ENCODE measurements around the gene HSF5. TPM values are rescaled to one million over a fixed set of nuclear protein-coding genes. Genes with fewer than 3 reads are reported as not detected.

Gene HSF5
- total RNA-seq, 4 donors from 2014 or later: not detected

DNA sequence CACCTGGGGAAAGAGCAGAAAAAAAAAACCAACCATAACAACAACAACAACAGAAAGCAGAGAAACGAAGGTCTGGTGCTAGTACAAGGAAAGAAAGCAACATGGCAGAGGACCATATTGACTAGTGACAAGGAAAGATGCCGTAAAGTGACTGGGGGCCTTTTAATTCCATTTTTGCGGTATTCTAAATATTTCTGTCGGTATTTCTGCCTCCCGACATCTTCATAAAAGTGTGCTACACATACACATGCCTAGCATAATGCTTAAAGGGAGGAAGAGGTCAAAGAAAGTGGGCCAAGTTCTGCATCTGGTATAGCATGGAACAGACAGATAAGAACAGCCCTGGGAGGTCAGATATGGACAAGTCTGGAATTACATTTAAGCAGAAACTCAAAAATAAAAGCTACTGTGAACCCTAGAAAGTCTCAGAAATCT lies 51.4 kb downstream of the HSF5 start:
- TF ChIP-seq POLR2AphosphoS5 (IDR thresholded peaks at IDR 0.05): no peak
- TF ChIP-seq, protein P1, sequence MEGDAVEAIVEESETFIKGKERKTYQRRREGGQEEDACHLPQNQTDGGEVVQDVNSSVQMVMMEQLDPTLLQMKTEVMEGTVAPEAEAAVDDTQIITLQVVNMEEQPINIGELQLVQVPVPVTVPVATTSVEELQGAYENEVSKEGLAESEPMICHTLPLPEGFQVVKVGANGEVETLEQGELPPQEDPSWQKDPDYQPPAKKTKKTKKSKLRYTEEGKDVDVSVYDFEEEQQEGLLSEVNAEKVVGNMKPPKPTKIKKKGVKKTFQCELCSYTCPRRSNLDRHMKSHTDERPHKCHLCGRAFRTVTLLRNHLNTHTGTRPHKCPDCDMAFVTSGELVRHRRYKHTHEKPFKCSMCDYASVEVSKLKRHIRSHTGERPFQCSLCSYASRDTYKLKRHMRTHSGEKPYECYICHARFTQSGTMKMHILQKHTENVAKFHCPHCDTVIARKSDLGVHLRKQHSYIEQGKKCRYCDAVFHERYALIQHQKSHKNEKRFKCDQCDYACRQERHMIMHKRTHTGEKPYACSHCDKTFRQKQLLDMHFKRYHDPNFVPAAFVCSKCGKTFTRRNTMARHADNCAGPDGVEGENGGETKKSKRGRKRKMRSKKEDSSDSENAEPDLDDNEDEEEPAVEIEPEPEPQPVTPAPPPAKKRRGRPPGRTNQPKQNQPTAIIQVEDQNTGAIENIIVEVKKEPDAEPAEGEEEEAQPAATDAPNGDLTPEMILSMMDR (IDR thresholded peaks at IDR 0.05): no peak
- Histone ChIP-seq H3K27me3 (no peaks in the 10 kb centered on the region), H3K27ac (no peak overlapping the region), H3K36me3 (no peaks in the 10 kb centered on the region), H3K9me3 (no peaks in the 10 kb centered on the region), H3K4me3 (no peak overlapping the region), H3K4me1 (no peaks in the 10 kb centered on the region)
- 72% methylated on average over 5 of the region's 5 CpGs for WGBS
- DNase-seq (ENCODE audit: low spot score in 2 of 2): no peak

DNA sequence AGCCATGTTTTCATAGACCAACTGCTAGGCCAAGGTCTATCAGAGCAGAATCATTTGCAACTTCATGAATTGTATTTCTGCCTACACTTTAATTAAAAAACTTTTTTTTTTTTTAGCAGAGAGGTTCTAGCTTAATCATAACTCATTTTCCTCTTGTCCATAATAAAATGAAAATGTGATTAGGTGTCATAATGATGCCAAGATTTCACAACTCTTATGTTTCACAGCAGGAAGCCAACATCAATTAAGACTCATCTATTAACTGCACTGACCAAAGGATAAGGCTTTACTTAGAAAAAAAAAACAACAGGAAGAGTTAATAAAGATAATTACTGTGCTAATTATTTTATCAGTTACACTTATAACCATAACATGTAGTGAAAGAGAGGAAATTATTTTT lies 52.0 kb downstream of the HSF5 start:
- Histone ChIP-seq H3K36me3 (no peaks in the 10 kb centered on the region), H3K4me1 (no peaks in the 10 kb centered on the region), H3K27me3 (no peaks in the 10 kb centered on the region), H3K9me3 (no peaks in the 10 kb centered on the region), H3K4me3 (no peak overlapping the region), H3K27ac (no peak overlapping the region)
- TF ChIP-seq POLR2A (IDR thresholded peaks at IDR 0.05) (no peak), EP300 (IDR thresholded peaks at IDR 0.05) (no peak)
- TF ChIP-seq, protein P1 (IDR thresholded peaks at IDR 0.05): no peak
- no peak for DNase-seq (ENCODE audit: low spot score in 2 of 2)

DNA sequence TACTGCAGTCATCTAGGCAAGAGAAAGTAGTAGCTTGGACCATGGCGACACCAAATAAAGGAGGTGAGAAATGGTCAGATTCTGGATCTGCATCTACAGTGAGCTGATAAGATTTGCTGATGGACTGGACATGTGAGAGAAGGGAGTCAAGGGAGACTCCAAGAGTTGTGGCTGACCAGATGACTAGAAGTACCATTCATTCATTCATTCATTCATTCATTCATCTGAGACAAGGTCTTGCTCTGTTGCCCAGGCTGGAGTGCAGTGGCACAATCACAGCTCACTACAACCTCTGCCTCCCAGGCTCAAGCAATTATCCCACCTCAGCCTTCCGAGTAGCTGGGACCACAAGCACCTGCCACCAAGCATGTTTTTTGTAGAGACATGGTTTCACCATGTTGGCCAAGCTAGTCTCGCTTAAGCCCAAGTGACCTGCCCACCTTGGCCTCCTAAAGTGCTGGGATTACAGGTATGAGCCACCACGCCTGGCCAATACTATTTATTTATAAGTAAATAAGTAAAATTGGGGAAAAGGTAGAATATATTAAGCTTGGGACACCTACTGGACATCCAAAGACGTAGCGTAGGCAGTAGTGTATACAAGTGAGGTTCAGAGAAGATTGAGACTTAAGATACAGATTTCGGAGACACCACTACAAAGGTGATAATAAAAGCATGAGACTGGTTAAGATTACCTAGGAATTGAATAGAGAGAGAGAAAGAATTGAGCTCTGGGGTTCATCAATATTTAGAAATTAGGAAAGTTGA lies 55.2 kb downstream of the HSF5 start:
- 84% methylated on average over 7 of the region's 7 CpGs for WGBS

DNA sequence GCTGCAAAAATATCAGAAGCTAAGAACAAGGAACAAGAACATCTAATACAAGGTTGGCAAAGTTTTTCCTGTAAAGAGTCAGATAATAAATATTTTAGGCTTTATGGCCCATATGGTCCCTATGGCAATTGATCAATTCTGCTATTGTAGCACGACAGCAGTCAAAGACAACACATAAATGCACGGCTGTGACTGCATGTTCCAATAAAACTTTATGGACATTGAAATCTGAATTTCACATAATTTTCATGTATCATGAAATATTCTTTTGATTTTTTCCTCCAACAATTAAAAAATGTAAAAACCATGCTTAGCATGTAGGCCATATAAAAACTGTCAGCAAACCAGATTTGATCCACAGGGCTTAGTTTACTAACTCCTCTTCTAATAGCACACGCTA lies 60.4 kb downstream of the HSF5 start:
- 88% methylated on average over 3 of the region's 3 CpGs for WGBS
- no peaks in the 10 kb centered on the region for H3K27me3 ChIP-seq
- no peak overlapping the region for H3K27ac ChIP-seq
- H3K4me3 ChIP-seq: no peak overlapping the region
- DNase-seq (ENCODE audit: low spot score in 2 of 2): no peak
- H3K9me3 ChIP-seq: no peaks in the 10 kb centered on the region
- H3K4me1 ChIP-seq: no peaks in the 10 kb centered on the region
- no peak for TF ChIP-seq POLR2AphosphoS5 (IDR thresholded peaks at IDR 0.05)
- no peak for TF ChIP-seq EP300 (IDR thresholded peaks at IDR 0.05)
- TF ChIP-seq, protein P1 (IDR thresholded peaks at IDR 0.05): no peak
- no peak for TF ChIP-seq POLR2A (IDR thresholded peaks at IDR 0.05)
- no peaks in the 10 kb centered on the region for H3K36me3 ChIP-seq

More for the DNA sequence above, 55.2 kb downstream of the HSF5 start:
- no peak for DNase-seq (ENCODE audit: low spot score in 2 of 2)
- no peaks in the 10 kb centered on the region for H3K27me3 ChIP-seq
- H3K36me3 ChIP-seq: no peaks in the 10 kb centered on the region
- no peak overlapping the region for H3K4me3 ChIP-seq
- TF ChIP-seq EP300 (IDR thresholded peaks at IDR 0.05) (no peak), POLR2A (IDR thresholded peaks at IDR 0.05) (no peak), POLR2AphosphoS5 (IDR thresholded peaks at IDR 0.05) (no peak)
- TF ChIP-seq, protein P1 (IDR thresholded peaks at IDR 0.05): no peak
- no peaks in the 10 kb centered on the region for H3K9me3 ChIP-seq
- no peak overlapping the region for H3K27ac ChIP-seq
- no peaks in the 10 kb centered on the region for H3K4me1 ChIP-seq

DNA sequence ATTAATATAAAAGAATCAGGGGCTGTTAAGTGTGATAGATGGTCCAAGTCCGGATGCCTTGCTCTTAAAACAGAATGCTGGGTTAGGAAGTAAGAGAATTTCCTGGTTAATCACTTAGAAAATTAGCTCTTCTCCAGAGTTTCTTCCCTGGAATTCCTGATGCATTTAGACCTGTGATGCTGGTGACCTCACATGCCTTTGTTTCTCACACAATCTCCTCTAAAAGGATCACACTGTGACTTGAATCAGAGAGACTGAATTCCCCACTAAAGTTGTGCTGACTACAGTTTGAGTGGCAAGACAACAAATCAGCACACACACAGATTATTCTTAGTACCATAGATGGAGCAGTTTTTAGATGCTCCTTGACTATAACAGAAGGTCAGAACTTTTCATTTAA lies 66.5 kb downstream of the HSF5 start:
- WGBS: 78% methylated on average over 1 of the region's 1 CpG
- Histone ChIP-seq H3K4me1 (no peaks in the 10 kb centered on the region), H3K36me3 (no peaks in the 10 kb centered on the region), H3K4me3 (no peak overlapping the region), H3K9me3 (no peaks in the 10 kb centered on the region), H3K27ac (no peak overlapping the region), H3K27me3 (peaks cover 5% of the 10 kb centered on the region)
- TF ChIP-seq POLR2A (IDR thresholded peaks at IDR 0.05): no peak
- no peak for TF ChIP-seq POLR2AphosphoS5 (IDR thresholded peaks at IDR 0.05)
- TF ChIP-seq, protein P1 (IDR thresholded peaks at IDR 0.05): no peak
- TF ChIP-seq EP300 (IDR thresholded peaks at IDR 0.05): no peak
- DNase-seq (ENCODE audit: low spot score in 2 of 2): no peak

Data from suprapubic skin (tissue), 4 donors.